Effector memory CD8-positive, alpha-beta T cell (primary cell): ENCODE measurements around the gene IER5.

Source experiments
- ATAC-seq: fragments of 150-1000 bp; cut with Tn5 transposase; replicated peaks from 2 replicates; pipeline ENCODE4 v1.10.0; 2021; ENCODE audit warnings: mild to moderate bottlenecking, moderate library complexity
- DNase-seq, 3 experiments: peaks; one replicate each; pipeline ENCODE4 v3.0.0; 2021
- H3K27ac Mint-ChIP-seq, 2 donors: one replicate each; pipeline ENCODE4 v1.8.0; 2022; ENCODE audit warnings: mild to moderate bottlenecking in 2 of 2, mixed read lengths in 2 of 2, moderate library complexity in 2 of 2
- H3K27me3 Mint-ChIP-seq, 2 donors: one replicate each; pipeline ENCODE4 v1.8.0; 2022; ENCODE audit warnings: mixed read lengths in 2 of 2
- H3K36me3 Mint-ChIP-seq: one replicate; pipeline ENCODE4 v1.8.0; 2022; ENCODE audit warnings: mild to moderate bottlenecking, moderate library complexity, mixed read lengths; ENCODE audit not compliant: insufficient read depth
- H3K4me1 Mint-ChIP-seq, 2 donors: one replicate each; pipeline ENCODE4 v1.8.0; 2022; ENCODE audit warnings: low read depth in 2 of 2, mixed read lengths in 2 of 2
- H3K4me3 Mint-ChIP-seq, 2 donors: one replicate each; pipeline ENCODE4 v1.8.0; 2022; ENCODE audit warnings: mild to moderate bottlenecking in 2 of 2, mixed read lengths in 2 of 2, moderate library complexity in 2 of 2
- H3K9me3 Mint-ChIP-seq, 2 donors: one replicate each; pipeline ENCODE4 v1.8.0; 2022; ENCODE audit warnings: mixed read lengths in 2 of 2

IER5 gene

GRCh38 chr1:181129771-181130606 is 41.5 kb downstream of the IER5 start:
- DNase-seq (no peak), ATAC-seq (no peak)
- Mint-ChIP-seq H3K36me3 (peaks cover 3% of the 10 kb centered on the region), H3K4me3 (no peak overlapping the region), H3K27me3 (no peaks in the 10 kb centered on the region), H3K9me3 (no peaks in the 10 kb centered on the region), H3K27ac (peak overlapping the region in 1 of 2 donors; percentile 68), H3K4me1 (peaks cover 12 to 19% of the 10 kb centered on the region in 2 donors)

- ATAC-seq (no peak), DNase-seq (no peak)
- Mint-ChIP-seq H3K4me3 (no peak overlapping the region), H3K27me3 (no peaks in the 10 kb centered on the region), H3K27ac (peak overlapping the region; percentile 55 to 68), H3K9me3 (no peaks in the 10 kb centered on the region), H3K36me3 (peaks cover 3% of the 10 kb centered on the region), H3K4me1 (peaks cover 15 to 24% of the 10 kb centered on the region in 2 donors)
Observed at GRCh38 chr1:181131255-181131941, 42.9 kb downstream of the IER5 start.

- ATAC-seq, result no peak
- H3K4me3 Mint-ChIP-seq, result peak overlapping the region in 1 of 2 donors; percentile 67
- H3K9me3 Mint-ChIP-seq, result no peaks in the 10 kb centered on the region
- no peak overlapping the region for H3K27ac Mint-ChIP-seq
- DNase-seq, result no peak
- no peaks in the 10 kb centered on the region for H3K27me3 Mint-ChIP-seq
- H3K4me1 Mint-ChIP-seq, result peaks cover 23 to 29% of the 10 kb centered on the region in 2 donors
- peaks cover 3% of the 10 kb centered on the region for H3K36me3 Mint-ChIP-seq
Observed at GRCh38 chr1:181133441-181133951, 45.0 kb downstream of the IER5 start.

GRCh38 chr1:181133969-181134418 is 45.5 kb downstream of the IER5 start:
- Mint-ChIP-seq H3K4me3 (peak overlapping the region; percentile 59 to 67), H3K27ac (no peak overlapping the region), H3K36me3 (peaks cover 3% of the 10 kb centered on the region), H3K27me3 (no peaks in the 10 kb centered on the region), H3K4me1 (peaks cover 27 to 30% of the 10 kb centered on the region in 2 donors), H3K9me3 (no peaks in the 10 kb centered on the region)
- ATAC-seq (no peak), DNase-seq (no peak)

- H3K9me3 Mint-ChIP-seq, result no peaks in the 10 kb centered on the region
- H3K27me3 Mint-ChIP-seq, result no peaks in the 10 kb centered on the region
- H3K4me3 Mint-ChIP-seq, result peak overlapping the region; percentile 59 to 67
- DNase-seq (no peak), ATAC-seq (peak; percentile 62)
- H3K4me1 Mint-ChIP-seq, result peaks cover 30 to 34% of the 10 kb centered on the region in 2 donors
- H3K36me3 Mint-ChIP-seq, result peaks cover 3% of the 10 kb centered on the region
- H3K27ac Mint-ChIP-seq, result peak overlapping the region; percentile 76 to 91
Observed at GRCh38 chr1:181134543-181135436, 46.3 kb downstream of the IER5 start.

GRCh38 chr1:181135437-181135731 is 46.9 kb downstream of the IER5 start:
- Mint-ChIP-seq H3K4me3 (peak overlapping the region; percentile 59 to 67), H3K36me3 (peaks cover under 1% of the 10 kb centered on the region), H3K4me1 (peaks cover 31 to 32% of the 10 kb centered on the region in 2 donors), H3K27ac (peak overlapping the region; percentile 76 to 91), H3K27me3 (no peaks in the 10 kb centered on the region), H3K9me3 (no peaks in the 10 kb centered on the region)
- DNase-seq (no peak), ATAC-seq (peak; percentile 45)

- H3K36me3 Mint-ChIP-seq, result no peaks in the 10 kb centered on the region
- H3K9me3 Mint-ChIP-seq, result no peaks in the 10 kb centered on the region
- no peaks in the 10 kb centered on the region for H3K27me3 Mint-ChIP-seq
- peak overlapping the region in 1 of 2 donors; percentile 0 for H3K4me3 Mint-ChIP-seq
- H3K27ac Mint-ChIP-seq, result no peak overlapping the region
- ATAC-seq, result no peak
- H3K4me1 Mint-ChIP-seq, result peaks cover 34 to 35% of the 10 kb centered on the region in 2 donors
- no peak for DNase-seq
Observed at GRCh38 chr1:181135815-181136737, 47.6 kb downstream of the IER5 start.

GRCh38 chr1:181136738-181137122 is 48.2 kb downstream of the IER5 start:
- no peaks in the 10 kb centered on the region for H3K27me3 Mint-ChIP-seq
- peak; percentile 28 for ATAC-seq
- H3K4me3 Mint-ChIP-seq, result peak overlapping the region in 1 of 2 donors; percentile 0
- peaks cover 35 to 39% of the 10 kb centered on the region in 2 donors for H3K4me1 Mint-ChIP-seq
- H3K36me3 Mint-ChIP-seq, result no peaks in the 10 kb centered on the region
- H3K9me3 Mint-ChIP-seq, result no peaks in the 10 kb centered on the region
- H3K27ac Mint-ChIP-seq, result no peak overlapping the region
- DNase-seq, result no peak

GRCh38 chr1:181137217-181137743 is 48.8 kb downstream of the IER5 start:
- peak overlapping the region in 1 of 2 donors; percentile 0 for H3K4me3 Mint-ChIP-seq
- ATAC-seq, result no peak

GRCh38 chr1:181139631-181140061 is 51.1 kb downstream of the IER5 start:
- H3K36me3 Mint-ChIP-seq, result peaks cover 5% of the 10 kb centered on the region
- no peak overlapping the region for H3K27ac Mint-ChIP-seq
- no peaks in the 10 kb centered on the region for H3K9me3 Mint-ChIP-seq
- no peak for DNase-seq
- peaks cover 0 to 10% of the 10 kb centered on the region in 2 donors for H3K27me3 Mint-ChIP-seq
- peaks cover 34 to 37% of the 10 kb centered on the region in 2 donors for H3K4me1 Mint-ChIP-seq
- ATAC-seq, result no peak
- no peak overlapping the region for H3K4me3 Mint-ChIP-seq

More at GRCh38 chr1:181137217-181137743, 48.8 kb downstream of the IER5 start:
- Mint-ChIP-seq H3K27me3 (no peaks in the 10 kb centered on the region), H3K27ac (no peak overlapping the region), H3K4me1 (peaks cover 36 to 42% of the 10 kb centered on the region in 2 donors), H3K9me3 (no peaks in the 10 kb centered on the region), H3K36me3 (peaks cover 1% of the 10 kb centered on the region)
- no peak for DNase-seq

GRCh38 chr1:181140398-181140797 is 51.9 kb downstream of the IER5 start:
- H3K4me1 Mint-ChIP-seq, result peaks cover 27 to 30% of the 10 kb centered on the region in 2 donors
- no peaks in the 10 kb centered on the region for H3K9me3 Mint-ChIP-seq
- H3K27ac Mint-ChIP-seq, result no peak overlapping the region
- peaks cover 0 to 10% of the 10 kb centered on the region in 2 donors for H3K27me3 Mint-ChIP-seq
- H3K36me3 Mint-ChIP-seq, result peaks cover 5% of the 10 kb centered on the region
- no peak overlapping the region for H3K4me3 Mint-ChIP-seq
- DNase-seq (no peak), ATAC-seq (no peak)

GRCh38 chr1:181140891-181141290 is 52.4 kb downstream of the IER5 start:
- Mint-ChIP-seq H3K27ac (no peak overlapping the region), H3K36me3 (peaks cover 5% of the 10 kb centered on the region), H3K27me3 (peaks cover 0 to 14% of the 10 kb centered on the region in 2 donors), H3K4me3 (no peak overlapping the region), H3K4me1 (peaks cover 27 to 30% of the 10 kb centered on the region in 2 donors), H3K9me3 (no peaks in the 10 kb centered on the region)
- ATAC-seq, result no peak
- no peak for DNase-seq
